ENCODE results near the gene STXBP6. TPM values are rescaled to one million over a fixed set of nuclear protein-coding genes. Genes with fewer than 3 reads are reported as not detected.

The STXBP6 gene
- total and polyA plus RNA-seq, 2 experiments from 2014 or later: 19.7 to 29.0 TPM

DNA sequence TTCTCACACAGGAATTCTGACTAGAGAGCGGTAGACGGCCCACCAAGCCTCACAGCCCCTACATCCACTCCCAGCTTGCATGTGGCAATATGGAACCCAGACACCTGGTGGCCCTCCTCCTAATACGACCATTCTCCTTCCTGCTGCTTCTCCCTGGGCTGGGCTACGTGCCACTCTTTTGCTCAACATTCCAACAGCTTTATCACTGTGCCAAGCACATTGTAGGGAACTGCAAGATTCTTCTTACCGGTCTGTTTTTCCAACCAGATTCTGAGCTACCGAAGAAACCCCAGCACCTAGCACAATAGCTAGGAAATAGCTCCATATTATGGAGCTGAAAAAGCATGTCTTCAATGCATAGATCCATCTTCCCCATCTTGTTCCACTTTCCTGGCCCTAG lies 58.1 kb downstream of the STXBP6 start (continued):
- TF ChIP-seq, protein P1, sequence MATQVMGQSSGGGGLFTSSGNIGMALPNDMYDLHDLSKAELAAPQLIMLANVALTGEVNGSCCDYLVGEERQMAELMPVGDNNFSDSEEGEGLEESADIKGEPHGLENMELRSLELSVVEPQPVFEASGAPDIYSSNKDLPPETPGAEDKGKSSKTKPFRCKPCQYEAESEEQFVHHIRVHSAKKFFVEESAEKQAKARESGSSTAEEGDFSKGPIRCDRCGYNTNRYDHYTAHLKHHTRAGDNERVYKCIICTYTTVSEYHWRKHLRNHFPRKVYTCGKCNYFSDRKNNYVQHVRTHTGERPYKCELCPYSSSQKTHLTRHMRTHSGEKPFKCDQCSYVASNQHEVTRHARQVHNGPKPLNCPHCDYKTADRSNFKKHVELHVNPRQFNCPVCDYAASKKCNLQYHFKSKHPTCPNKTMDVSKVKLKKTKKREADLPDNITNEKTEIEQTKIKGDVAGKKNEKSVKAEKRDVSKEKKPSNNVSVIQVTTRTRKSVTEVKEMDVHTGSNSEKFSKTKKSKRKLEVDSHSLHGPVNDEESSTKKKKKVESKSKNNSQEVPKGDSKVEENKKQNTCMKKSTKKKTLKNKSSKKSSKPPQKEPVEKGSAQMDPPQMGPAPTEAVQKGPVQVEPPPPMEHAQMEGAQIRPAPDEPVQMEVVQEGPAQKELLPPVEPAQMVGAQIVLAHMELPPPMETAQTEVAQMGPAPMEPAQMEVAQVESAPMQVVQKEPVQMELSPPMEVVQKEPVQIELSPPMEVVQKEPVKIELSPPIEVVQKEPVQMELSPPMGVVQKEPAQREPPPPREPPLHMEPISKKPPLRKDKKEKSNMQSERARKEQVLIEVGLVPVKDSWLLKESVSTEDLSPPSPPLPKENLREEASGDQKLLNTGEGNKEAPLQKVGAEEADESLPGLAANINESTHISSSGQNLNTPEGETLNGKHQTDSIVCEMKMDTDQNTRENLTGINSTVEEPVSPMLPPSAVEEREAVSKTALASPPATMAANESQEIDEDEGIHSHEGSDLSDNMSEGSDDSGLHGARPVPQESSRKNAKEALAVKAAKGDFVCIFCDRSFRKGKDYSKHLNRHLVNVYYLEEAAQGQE (IDR thresholded peaks at IDR 0.05; ENCODE audit: unreplicated experiment): no peak

DNA sequence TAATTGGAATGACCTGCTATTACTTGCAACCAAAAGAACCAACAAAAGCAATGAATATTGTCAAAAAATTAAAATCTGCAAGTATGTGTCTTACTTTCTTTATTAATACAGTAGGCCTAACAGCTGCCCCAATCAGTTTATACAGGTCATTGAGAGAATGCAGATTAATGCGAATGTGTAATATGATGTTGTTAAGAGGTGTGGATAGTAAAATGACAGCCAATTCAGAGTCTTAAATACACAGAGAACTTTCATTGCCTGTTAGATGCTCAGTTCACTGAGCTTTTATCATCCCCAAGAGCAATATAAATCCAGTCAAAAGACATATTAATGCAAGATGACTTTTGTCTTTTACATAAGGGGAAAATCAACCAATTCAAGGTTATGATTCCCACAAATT lies 58.7 kb downstream of the STXBP6 start:
- no peak overlapping the region for H3K4me2 ChIP-seq
- no peak for DNase-seq (ENCODE audit: low spot score)
- no peaks in the 10 kb centered on the region for H3K4me1 ChIP-seq (ENCODE audit: insufficient read depth)
- H3K9me2 ChIP-seq (ENCODE audit: insufficient read depth): no peaks in the 10 kb centered on the region
- no peak overlapping the region for H3K27ac Mint-ChIP-seq
- H3K4me3 Mint-ChIP-seq: no peak overlapping the region
- TF ChIP-seq, protein P2, sequence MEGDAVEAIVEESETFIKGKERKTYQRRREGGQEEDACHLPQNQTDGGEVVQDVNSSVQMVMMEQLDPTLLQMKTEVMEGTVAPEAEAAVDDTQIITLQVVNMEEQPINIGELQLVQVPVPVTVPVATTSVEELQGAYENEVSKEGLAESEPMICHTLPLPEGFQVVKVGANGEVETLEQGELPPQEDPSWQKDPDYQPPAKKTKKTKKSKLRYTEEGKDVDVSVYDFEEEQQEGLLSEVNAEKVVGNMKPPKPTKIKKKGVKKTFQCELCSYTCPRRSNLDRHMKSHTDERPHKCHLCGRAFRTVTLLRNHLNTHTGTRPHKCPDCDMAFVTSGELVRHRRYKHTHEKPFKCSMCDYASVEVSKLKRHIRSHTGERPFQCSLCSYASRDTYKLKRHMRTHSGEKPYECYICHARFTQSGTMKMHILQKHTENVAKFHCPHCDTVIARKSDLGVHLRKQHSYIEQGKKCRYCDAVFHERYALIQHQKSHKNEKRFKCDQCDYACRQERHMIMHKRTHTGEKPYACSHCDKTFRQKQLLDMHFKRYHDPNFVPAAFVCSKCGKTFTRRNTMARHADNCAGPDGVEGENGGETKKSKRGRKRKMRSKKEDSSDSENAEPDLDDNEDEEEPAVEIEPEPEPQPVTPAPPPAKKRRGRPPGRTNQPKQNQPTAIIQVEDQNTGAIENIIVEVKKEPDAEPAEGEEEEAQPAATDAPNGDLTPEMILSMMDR (conservative IDR thresholded peaks at IDR 0.05; ENCODE audit: low read depth in 2 of 2): no peak
- TF ChIP-seq EZH2phosphoT487 (IDR thresholded peaks at IDR 0.05; ENCODE audit: unreplicated experiment): no peak
- no peak for TF ChIP-seq NANOG (IDR thresholded peaks at IDR 0.05; ENCODE audit: borderline replicate concordance)
- TF ChIP-seq, protein P3, sequence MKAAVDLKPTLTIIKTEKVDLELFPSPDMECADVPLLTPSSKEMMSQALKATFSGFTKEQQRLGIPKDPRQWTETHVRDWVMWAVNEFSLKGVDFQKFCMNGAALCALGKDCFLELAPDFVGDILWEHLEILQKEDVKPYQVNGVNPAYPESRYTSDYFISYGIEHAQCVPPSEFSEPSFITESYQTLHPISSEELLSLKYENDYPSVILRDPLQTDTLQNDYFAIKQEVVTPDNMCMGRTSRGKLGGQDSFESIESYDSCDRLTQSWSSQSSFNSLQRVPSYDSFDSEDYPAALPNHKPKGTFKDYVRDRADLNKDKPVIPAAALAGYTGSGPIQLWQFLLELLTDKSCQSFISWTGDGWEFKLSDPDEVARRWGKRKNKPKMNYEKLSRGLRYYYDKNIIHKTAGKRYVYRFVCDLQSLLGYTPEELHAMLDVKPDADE (IDR thresholded peaks at IDR 0.05): no peak
- TF ChIP-seq, protein P4, sequence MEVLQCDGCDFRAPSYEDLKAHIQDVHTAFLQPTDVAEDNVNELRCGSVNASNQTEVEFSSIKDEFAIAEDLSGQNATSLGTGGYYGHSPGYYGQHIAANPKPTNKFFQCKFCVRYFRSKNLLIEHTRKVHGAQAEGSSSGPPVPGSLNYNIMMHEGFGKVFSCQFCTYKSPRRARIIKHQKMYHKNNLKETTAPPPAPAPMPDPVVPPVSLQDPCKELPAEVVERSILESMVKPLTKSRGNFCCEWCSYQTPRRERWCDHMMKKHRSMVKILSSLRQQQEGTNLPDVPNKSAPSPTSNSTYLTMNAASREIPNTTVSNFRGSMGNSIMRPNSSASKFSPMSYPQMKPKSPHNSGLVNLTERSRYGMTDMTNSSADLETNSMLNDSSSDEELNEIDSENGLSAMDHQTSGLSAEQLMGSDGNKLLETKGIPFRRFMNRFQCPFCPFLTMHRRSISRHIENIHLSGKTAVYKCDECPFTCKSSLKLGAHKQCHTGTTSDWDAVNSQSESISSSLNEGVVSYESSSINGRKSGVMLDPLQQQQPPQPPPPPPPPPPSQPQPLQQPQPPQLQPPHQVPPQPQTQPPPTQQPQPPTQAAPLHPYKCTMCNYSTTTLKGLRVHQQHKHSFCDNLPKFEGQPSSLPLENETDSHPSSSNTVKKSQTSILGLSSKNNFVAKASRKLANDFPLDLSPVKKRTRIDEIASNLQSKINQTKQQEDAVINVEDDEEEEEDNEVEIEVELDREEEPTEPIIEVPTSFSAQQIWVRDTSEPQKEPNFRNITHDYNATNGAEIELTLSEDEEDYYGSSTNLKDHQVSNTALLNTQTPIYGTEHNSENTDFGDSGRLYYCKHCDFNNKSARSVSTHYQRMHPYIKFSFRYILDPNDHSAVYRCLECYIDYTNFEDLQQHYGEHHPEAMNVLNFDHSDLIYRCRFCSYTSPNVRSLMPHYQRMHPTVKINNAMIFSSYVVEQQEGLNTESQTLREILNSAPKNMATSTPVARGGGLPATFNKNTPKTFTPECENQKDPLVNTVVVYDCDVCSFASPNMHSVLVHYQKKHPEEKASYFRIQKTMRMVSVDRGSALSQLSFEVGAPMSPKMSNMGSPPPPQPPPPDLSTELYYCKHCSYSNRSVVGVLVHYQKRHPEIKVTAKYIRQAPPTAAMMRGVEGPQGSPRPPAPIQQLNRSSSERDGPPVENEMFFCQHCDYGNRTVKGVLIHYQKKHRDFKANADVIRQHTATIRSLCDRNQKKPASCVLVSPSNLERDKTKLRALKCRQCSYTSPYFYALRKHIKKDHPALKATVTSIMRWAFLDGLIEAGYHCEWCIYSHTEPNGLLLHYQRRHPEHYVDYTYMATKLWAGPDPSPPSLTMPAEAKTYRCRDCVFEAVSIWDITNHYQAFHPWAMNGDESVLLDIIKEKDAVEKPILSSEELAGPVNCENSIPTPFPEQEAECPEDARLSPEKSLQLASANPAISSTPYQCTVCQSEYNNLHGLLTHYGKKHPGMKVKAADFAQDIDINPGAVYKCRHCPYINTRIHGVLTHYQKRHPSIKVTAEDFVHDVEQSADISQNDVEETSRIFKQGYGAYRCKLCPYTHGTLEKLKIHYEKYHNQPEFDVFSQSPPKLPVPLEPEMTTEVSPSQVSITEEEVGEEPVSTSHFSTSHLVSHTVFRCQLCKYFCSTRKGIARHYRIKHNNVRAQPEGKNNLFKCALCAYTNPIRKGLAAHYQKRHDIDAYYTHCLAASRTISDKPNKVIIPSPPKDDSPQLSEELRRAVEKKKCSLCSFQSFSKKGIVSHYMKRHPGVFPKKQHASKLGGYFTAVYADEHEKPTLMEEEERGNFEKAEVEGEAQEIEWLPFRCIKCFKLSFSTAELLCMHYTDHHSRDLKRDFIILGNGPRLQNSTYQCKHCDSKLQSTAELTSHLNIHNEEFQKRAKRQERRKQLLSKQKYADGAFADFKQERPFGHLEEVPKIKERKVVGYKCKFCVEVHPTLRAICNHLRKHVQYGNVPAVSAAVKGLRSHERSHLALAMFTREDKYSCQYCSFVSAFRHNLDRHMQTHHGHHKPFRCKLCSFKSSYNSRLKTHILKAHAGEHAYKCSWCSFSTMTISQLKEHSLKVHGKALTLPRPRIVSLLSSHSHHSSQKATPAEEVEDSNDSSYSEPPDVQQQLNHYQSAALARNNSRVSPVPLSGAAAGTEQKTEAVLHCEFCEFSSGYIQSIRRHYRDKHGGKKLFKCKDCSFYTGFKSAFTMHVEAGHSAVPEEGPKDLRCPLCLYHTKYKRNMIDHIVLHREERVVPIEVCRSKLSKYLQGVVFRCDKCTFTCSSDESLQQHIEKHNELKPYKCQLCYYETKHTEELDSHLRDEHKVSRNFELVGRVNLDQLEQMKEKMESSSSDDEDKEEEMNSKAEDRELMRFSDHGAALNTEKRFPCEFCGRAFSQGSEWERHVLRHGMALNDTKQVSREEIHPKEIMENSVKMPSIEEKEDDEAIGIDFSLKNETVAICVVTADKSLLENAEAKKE (CRISPR knock-in tag; IDR thresholded peaks at IDR 0.05): no peak
- TF ChIP-seq ZNF114 (CRISPR knock-in tag; IDR thresholded peaks at IDR 0.05): no peak
- no peak for TF ChIP-seq ZNF331 (CRISPR knock-in tag; IDR thresholded peaks at IDR 0.05; ENCODE audit: low read depth)
- no peak for TF ChIP-seq JUNB (IDR thresholded peaks at IDR 0.05; ENCODE audit: unreplicated experiment)
- no peak for TF ChIP-seq EZH2 (IDR thresholded peaks at IDR 0.05; ENCODE audit: low read depth, unreplicated experiment)
- no peak overlapping the region for H3K27ac ChIP-seq (ENCODE audit: low read depth)
- H3K79me2 ChIP-seq (replicated peaks; ENCODE audit: insufficient read depth): no peaks in the 10 kb centered on the region; the same call in 1 of the 2 replicates
- no peaks in the 10 kb centered on the region for H3K27me3 ChIP-seq (ENCODE audit: insufficient read depth)
- H2AFZ ChIP-seq: no peak overlapping the region
- H3K36me3 ChIP-seq (ENCODE audit: insufficient read depth): no peaks in the 10 kb centered on the region
- H3K27me3 Mint-ChIP-seq (ENCODE audit: insufficient read depth, low read depth, poor library complexity): no peaks in the 10 kb centered on the region
- no peaks in the 10 kb centered on the region for H3F3A ChIP-seq (replicated peaks; ENCODE audit: low read depth)
- no peaks in the 10 kb centered on the region for H3K9me3 Mint-ChIP-seq
- 0 out of 2 replicates have a peak, but pooled peaks cover 3% of the 10 kb centered on the region for H4K20me1 ChIP-seq (replicated peaks; ENCODE audit: insufficient read depth)
- H3K36me3 Mint-ChIP-seq (ENCODE audit: low read depth): no peaks in the 10 kb centered on the region
- H3K4me1 Mint-ChIP-seq: no peaks in the 10 kb centered on the region; the same call in 2 of the 3 replicates
- no peak overlapping the region for H3K4me3 ChIP-seq
- ATAC-seq: no peak

All from GM23338 (cell line).